GM11168 (cell line): Measurements from ENCODE around the gene ARSA.

Source experiments
- in situ Hi-C: fragments of 300-500 bp; cut with MboI; formaldehyde crosslinking; loops from one replicate; pipeline ENCODE4 v1.12.0; 2022; ENCODE audit warnings: low sequenced_read_pairs; ENCODE audit not compliant: unreplicated experiment

ARSA gene

GRCh38 chr22:50627642-50628542, at the start of gene ARSA:
TSS of gene ARSA (minus strand) at chr22:50628152. CDS start at chr22:50627779, 373 bp downstream.
- in situ Hi-C loops, result no loop called here

DNA sequence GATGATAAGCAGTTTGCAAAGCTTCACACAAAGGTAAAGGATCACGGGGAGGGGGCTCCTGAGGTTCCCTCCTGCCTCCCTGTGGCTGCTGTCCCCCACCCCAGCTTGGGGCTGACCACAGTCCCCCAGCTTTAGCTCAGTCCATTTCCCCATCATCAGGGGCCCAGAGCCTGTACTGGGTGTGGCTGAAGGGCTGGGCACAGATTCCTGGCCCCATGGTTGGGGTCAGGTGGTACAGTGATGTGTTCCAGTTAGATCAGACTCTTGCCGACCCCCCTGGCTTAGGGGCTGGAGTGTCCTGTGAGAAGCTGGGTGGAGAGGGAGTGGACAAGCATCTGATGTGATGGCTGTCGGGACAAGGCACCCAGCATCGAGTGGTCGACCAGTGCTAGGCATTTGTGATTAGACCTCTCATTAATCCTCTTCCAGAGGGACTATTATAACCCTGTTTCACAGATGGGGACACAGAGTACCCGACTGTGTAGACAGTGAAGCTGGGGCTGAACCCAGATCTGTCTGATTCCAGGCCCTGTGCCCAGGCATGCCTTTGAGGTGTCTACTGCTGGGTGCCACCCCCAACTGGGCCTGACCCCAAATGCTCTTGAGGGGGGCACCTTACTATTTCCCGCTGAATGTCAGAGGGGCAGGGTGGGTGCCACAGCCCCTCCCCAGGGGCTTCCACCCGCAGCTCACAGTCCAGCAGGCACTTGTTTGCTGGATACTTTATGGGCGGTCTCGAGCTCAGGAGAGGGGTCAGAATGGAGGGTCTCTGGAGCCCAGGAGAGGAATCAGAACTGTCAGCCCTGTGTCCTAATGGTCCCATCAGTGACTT, 48.9 kb upstream of the ARSA start:
- in situ Hi-C loops, result no loop called here

- in situ Hi-C loops, result no loop called here
Observed at GRCh38 chr22:50676180-50676636, 48.3 kb upstream of the ARSA start.

DNA sequence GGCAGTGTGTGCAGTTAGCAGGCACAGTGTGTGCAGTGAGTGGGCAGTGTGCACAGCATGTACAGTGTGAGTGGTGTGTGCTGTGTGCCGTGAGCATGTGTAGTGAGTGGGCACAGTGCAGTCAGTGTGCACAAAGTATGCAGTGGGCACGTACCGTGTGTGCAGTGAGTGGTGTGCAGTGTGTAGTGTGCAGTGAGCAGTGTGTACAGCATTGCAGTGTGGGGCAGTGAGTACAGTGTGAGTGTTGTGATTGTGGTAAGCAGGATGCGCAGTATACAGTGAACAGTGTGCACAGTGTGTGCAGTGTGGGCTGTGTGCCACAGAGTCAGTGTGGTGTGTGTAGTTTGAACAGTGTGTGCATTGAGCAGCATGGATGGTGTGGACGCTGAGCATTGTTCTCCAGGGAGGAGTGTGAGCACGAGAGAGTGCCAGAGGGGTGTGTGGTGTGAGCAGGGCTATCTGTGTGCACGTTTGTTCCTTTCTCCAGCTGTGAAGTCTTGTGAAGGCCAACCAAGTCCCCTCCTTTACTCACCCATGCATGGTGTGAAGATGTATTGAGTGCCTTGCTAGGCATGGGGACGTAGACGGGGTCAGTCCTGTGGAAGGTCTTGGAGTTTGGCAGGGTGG, 47.7 kb upstream of the ARSA start:
- in situ Hi-C loops, result no loop called here

- in situ Hi-C loops, result no loop called here
Observed at GRCh38 chr22:50674606-50675552, 46.9 kb upstream of the ARSA start.

DNA sequence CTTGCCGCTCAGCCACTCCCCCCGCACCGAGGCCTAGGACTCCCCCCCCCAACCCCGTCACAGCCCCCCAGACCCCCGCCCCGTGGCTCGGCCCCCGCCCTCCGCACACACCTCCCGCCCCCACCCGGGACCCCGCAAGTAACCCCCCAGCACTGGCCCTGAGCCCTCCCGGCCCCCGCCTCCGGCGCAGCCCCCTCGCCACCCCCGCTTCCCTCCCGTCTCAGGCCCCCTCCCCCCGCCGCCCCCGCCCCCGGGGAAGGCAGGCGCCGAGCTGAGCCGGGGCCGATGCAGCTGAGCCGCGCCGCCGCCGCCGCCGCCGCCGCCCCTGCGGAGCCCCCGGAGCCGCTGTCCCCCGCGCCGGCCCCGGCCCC, 46.2 kb upstream of the ARSA start:
- in situ Hi-C loops, result no loop called here

DNA sequence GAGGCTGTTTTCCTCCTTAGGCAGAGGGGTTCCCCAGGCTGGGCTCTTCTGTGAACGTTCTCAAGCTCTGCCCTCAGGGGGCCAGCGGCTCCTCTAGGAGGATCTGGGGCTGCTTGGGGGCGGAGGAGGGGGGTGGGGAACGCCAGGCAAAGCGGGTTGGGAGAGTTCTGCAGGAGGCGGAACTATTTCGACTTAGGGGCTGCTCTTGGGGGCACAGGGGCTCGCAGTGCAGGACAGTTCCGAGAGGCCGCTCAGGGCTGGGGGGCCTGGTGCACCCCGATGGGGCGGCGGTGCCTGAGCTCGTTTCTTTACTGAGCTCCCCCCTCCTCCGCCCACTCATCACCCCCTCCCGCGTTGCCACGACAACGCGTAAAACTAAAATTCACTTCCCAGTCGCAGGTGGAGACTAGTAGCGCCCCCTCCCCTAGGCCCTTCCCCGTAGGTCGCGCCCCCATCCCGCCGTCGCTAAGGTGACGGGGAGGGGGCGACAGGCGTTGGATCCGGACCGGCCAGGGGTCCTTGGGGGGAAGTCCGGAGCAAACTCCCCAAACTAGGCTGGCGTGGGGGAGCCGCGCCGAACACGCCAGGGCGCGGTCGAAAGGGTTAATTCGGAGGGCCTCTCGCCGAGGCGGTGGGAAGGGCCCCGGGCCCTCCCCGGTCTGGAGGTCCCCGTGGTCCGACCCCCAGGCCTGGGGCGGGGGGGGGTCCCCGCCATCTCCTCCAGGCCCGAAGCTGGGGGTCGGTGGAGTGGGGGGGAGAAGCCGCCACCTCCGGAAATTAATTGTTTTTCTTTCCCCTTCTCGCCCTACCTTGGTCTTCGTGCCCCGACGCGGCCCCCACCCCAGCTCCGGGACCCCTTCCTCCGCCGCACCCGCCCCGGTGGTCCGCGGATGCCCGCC, 45.5 kb upstream of the ARSA start:
- in situ Hi-C loops, result no loop called here

DNA sequence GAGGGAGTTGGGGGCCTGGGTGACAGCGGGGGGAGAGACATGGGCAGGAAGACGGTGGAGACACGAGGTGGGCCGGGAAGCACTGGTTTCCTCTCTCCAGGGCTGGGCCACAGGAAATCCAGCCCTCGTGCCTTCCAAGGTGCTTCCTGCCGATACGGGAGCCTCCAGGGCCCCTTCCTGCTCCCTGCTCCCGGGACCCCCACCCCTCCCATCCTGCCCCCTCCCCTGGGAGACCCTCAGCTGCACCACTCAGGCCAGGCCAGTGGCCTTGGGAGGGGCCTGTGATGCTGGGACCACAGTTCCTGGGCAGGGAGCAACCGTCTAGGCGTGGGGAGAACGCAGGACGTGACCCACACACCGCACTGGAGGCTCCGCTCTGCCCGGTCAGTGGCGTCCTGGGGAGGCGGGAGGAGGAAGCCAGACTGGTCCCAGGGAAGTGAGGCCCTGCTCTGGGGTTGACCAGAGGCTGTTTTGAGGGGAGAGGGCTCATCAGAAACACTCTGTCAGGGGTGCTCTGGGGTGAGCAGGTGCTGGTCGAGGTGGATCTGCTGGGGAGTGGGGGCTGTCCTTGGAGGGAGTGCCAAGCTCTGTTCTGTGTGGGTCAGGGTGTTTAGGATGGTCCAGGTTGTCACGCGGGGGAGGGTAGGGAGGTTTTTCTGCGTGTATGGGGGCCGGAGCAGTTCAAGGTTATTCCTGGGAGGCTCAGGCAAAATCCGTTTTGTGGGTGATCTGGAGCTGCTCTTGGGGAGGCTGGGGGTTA, 44.7 kb upstream of the ARSA start, which contains the start of gene SHANK3:
SHANK3 (plus strand) TSS at position 353 of the 760 bp plus-strand sequence.
- in situ Hi-C loops, result no loop called here

GRCh38 chr22:50672041-50672440, 44.1 kb upstream of the ARSA start:
- in situ Hi-C loops, result no loop called here

DNA sequence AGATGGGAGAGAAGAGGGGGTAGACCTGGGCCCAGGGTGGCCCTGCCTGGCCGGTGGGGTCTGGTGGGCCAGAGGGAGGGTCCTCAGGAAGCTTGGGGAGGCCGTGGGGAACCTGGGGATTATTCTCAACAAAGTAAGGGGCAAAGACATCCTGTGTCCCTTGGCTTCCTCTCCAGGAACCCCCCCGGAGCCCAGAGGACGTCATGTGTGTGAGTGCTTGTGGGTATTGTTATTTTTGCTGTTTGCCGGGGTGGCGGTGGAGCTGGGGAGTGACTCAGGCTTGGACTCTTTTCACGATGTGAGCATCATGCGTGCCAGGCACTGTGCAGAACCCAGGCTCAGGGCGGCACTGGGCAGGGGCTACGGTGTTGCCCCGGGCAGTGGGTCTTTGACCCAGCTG, 43.7 kb upstream of the ARSA start:
- in situ Hi-C loops, result no loop called here

GRCh38 chr22:50670914-50671538, 43.1 kb upstream of the ARSA start:
- in situ Hi-C loops, result no loop called here

- in situ Hi-C loops, result no loop called here
Observed at GRCh38 chr22:50670513-50670912, 42.6 kb upstream of the ARSA start.

- in situ Hi-C loops, result no loop called here
Observed at GRCh38 chr22:50665738-50666137, 37.8 kb upstream of the ARSA start.

- in situ Hi-C loops, result no loop called here
Observed at GRCh38 chr22:50665212-50665611, 37.3 kb upstream of the ARSA start.

GRCh38 chr22:50660306-50660705, 32.4 kb upstream of the ARSA start:
- in situ Hi-C loops, result no loop called here

DNA sequence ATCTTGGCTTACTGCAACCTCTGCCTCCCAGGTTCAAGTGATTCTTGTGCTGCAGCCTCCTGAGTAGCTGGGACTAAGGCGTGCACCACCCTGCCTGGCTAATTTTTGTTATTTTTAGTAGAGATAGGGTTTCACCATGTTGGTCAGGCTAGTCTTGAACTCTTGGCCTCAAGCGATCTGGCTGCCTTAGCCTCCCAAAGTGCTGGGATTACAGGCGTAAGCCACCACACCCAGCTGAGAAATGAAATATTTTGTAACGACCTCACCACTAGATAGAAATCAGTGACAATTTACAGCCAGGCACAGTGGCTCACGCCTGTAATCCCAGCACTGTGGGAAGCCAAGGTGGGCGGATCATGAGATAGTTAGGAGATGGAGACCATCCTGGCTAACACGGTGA, 31.8 kb upstream of the ARSA start:
- in situ Hi-C loops, result loop anchor here (5.0 kb wide), 1 partner anchor 38 kb away; no protein-coding TSS in a partner anchor

DNA sequence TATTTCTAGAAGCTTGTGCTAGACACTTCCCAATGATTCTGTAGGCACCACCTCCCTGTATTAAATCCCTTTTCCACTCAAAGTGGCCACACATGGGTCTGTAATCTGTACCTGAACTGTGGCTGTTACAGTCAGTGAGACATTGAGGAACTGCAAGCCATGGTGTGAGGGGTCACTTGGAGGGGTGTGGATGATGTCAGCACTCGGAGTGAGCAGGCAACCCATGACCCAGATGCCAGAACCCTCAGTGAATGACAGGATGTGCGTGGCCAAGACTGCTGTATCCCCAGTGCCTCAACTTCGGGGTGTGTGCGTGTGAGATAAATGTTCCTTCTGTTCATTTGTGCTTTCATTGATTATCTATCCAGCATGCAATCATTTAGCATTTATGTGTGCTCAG, 30.0 kb upstream of the ARSA start:
- in situ Hi-C loops, result loop anchor here (5.0 kb wide), 1 partner anchor 39 kb away; no protein-coding TSS in a partner anchor
